ENCODE results near the gene PLA2G4A.
"Not testable (repeated sequence)": the region's sequence is repeated elsewhere in the genome, so short reads cannot be mapped to it uniquely, and the experiment has no call there.

Gene PLA2G4A

DNA sequence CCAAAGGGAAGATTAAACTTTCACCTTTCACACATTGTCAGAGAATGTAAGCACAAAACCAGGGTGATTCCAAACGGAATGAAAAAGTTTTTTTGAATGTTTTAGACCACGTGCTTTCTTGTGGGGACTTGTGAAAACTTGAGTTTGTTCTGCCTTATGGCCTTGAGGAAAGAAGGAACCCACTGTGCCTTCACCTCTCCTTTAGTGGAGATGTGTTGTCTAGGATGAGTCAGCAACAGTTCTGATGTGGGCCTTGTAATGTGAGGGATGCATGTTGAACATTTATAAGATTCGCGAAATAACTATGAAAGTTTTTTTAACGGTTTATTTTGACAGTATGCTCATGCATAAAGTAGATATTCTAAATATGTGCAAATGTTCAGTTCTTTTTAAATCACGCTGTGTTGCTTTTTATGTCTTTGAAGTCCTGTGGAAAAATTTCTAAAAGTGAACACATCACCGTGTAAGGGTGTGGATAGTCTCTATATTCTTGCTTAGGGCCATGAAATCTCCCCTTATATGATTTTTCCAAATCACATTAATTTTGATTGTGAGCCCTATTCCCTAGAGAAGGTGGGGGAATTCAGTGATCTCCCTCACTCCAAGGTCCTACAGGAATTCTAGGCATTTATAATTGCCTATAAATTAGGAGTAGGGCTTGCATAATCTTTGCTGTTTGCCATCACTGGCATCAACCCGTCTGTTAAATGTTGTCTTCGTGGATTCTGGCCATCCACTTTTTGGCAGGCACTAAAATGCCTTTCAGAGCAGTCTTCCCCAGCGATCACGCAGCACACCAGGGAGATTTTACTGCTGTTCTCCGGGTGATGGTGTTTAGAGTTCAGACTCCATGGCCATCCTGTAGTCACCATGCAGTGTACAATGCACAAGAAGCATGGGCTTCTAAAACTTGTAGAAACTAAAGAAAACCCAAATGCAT lies 47.4 kb downstream of the PLA2G4A start:
- DNase-seq: no peak

DNA sequence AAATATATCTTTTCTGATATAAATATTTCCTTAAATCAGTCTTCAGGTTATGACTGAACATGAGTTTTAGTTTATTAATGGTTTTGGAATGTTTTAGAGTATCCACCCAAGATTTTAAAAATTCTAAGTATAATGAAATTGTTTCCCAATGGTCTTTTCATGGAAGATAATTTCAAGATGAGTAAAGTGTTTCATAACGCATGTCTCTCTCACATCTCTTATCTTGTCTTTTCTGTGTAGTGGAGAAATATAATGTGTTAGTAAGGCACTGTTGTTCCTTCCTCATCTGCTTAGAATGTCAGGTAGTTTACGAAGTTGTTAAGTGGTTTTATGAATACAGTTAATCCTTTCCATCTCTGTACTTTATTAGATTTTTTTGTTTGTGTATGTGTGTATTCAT lies 49.6 kb downstream of the PLA2G4A start:
- DNase-seq: no peak

DNA sequence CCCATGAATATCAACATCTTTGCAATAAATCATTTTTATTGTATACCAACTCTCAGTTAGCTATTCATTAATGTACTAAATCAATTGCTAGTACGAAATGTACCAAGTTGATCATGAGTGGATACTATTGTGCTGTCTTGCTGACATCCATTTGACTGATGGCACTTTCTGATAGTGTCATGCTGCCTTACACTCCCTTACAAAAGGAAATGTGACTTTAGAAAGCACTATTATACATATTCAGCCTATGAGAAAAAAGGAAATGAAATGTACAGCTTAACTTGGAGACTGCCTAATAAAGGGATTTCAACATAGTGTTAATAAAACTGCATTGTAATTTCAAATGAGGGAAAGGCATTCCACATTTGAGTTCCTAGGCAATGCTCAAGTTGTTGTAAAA lies 52.2 kb downstream of the PLA2G4A start:
- DNase-seq: no peak

DNA sequence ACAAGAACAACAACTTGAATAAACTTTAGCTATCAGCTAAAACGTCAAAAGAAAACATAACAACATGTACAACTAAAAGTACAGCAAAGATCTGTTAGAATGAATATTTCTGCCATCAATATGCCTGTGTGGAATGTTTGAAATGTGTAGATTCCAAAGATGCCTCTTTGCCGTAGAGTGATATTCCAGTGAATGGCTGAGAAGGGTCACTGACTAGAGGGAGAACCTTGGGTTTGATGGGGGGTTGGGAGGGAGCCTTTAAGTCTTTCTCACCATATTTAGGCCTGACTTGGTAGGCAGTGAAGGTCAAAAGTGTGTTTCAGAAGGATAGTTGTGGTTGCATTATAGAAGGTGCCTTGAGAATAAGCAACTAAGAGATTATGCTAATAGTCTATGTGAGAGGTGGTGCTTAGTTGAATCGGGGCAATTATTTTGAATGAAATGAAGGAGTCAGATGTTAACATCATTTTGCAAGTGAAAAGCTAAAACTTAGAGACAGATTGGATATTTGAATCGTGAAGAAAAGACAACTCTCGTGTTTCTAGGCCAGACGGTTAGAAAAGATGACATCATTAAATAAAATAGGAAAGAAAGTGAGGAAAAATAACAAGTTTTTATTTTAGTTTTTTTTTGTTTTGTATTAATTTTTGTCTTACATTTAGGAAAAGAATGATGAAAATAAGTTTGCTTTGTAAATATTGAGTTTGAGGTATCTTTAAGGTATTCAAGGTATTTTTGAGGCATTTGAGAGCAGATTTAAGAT lies 53.8 kb downstream of the PLA2G4A start:
- DNase-seq: no peak

DNA sequence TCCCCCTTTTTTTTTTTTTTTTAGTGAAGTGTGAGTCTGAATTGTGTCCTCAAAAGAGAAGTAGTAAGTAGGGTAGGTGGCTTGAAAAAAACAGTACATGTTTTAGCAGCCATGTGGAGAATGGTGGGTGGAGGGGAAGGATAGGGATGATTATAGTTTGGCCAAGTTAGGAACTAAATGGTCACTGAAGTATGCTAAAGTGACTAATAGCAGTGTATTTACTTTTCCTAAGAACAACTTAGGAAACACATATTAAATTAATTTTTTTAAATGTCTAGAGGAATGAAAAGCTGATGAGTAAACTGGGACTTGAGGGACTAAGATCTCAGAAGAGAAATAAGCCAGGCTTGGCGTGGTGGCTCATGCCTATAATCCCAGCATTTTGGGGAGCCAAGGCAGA lies 55.5 kb downstream of the PLA2G4A start:
- no peak for DNase-seq

DNA sequence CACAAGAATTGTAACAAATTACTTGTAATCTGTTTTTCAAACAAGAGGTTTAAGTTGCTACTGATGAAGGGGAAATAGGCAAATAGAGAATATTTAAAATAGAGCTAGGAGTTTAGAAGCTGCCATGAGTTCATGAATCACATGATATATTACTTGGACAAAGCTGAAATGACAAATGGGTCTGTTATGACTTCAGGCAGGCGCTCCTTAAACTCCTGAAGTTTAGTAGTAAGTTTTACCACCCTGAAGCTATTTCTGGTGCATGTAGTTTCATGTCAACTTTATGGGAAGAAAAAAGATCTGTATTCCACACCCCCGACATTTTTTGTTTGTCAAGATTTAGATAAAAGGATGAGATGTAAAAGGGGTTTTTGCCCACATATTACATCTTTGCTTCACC lies 58.5 kb downstream of the PLA2G4A start:
- no peak for DNase-seq

DNA sequence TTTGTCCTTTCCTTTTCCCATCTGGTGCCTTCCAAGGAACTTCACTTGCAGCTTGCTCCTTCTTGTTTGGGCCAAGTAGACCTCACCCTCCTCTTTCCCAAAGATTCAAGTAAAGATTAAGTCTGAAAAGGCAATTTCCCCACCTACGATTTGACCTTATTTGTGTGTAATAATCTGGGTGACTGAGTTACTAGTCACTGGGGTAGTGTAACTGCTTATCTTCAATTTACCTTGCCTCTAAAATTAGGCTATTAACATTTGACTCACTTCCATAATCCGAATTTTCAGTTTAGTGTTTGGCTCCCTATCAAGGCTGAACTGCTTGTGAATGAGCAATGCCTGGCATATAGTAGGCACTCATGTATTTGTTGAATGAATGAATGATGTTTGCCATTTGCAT lies 59.6 kb downstream of the PLA2G4A start:
- DNase-seq: no peak

DNA sequence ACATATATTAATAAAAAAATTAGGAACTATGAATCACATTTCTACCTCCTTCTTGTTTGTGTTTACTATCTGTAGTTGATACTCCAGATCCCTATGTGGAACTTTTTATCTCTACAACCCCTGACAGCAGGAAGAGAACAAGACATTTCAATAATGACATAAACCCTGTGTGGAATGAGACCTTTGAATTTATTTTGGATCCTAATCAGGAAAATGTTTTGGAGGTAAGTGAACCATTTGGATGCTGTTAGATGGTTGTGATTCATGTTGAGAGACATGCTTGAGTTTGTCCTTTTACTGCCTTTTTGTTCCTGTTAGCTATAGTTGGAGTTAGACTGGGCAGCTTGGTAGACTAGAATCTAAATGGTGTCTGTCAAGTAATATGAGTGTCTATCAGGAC lies 64.2 kb downstream of the PLA2G4A start:
- no peak for DNase-seq

DNA sequence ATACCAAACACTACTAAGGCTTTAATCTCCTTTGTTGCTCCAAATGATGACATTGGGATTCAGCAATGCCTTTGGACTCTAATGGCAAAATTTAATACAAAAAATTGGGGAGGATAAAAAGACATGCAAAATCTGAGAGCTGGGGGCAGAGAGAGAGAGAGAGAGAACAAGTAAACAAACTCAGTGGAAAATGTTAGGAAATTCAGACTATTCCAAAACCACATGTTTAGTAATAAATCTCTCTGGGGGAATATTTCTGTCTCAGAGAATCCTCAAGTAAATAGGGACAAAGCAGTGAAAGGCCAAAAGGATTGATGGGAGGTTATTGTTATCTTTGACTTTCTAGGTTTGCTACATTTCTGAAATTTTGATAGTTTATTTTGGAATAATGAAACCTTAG lies 65.7 kb downstream of the PLA2G4A start:
- no peak for DNase-seq

DNA sequence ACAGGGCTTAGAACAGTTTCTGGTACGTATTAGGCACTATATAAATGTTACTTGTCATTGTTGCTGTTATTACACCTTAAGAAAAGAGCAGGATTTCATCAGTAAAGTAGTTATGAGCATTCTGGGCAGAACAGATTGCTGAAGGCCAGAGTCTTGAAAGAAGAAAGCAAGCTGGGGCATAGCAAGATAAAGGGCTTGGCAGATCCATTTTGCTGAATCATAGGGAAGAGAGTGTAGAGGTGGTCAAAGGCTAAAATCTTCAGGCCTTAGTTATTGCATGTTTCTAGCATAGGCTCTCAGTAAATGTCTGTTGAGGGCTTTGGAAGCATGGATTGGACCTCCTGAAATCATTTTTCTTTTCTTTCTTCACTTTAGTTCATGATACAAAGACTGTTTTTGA lies 67.5 kb downstream of the PLA2G4A start:
- no peak for DNase-seq

DNA sequence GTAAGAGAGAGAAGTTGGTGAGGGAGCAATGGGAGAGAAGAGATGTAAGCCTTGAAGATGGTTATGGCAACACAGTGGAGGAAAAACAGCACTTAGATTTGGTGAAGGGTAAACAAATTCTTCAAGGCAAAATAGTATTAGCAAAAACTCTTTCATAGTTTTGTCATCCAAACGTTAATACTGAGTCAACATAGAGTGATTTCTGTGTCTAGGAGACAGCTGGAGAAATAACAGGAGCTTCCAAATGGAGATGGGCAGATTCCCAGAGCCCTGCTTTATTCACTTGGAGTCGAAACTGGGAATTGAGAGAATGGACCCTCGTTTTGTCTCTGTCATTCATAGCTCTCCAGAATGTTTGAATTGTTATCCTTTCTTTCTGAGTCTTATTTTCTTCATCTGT lies 68.3 kb downstream of the PLA2G4A start:
- no peak for DNase-seq

DNA sequence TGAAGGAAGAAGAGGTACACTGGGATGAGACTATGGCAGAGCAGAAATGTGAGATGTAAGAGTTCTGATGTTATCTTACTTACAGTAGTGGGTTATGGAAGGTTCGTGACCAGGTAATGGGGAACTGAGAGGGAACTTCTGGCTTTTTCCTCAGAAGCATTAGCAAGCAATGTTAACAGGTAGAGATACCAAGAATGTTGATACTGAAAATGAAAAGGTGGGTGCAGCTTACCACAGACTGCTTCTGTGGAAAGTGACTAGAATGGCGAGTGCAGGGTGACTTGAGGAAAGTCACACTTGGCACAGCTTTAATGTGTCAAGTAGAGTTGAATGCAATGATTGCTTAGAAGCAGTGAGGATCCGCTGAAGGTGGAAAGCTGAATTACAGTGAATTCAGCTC lies 70.8 kb downstream of the PLA2G4A start:
- no peak for DNase-seq

DNA sequence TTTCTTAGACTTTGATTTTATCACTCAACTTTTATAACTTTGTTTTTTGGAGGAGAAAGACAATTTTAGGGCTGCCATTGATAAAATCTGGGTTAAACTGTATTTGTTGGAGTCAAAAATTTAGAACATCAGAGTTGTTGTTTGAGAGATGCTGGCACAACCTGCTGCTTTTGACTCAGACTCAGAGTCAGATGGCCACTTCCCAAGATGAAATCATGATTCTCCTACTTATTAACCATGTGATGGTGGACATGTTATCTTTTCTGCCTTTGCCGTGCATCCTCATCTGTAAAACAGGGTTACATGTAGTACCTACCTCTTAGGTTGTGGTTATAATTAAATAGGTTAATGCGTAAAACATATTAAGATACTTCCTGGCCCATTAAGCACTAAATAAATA lies 71.2 kb downstream of the PLA2G4A start:
- no peak for DNase-seq

DNA sequence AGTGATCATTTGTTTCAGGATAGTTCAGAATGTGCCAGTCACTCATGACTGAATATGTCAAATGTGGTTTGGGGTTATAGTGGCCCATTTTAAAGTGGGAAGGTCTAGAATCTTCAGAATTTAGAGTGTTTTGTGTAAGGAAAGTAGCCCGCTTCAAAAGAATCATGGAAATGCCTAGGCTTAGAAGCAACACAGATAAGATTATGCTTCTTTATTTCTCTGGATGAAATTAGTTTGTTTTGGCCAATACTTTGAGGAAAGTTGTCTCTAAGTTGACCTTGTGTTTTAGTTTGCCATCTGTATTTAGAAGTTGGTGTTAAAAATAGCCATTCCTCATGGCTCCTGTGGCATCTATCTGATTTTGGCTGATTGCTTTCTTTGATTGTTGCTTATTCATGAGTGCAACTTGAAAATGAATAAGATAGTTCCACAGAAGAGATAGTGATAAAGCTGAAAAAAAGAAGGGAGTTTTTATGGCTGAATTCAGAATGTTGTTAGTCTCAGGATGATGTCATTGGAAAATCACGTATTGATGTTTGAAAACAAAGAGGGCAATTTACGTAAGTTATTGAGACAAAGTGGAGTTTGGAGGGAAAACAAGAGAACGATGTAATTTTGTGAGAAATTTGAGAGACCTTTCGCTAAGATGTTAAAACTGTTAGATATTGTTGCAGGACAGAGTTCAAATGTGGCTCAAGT lies 71.9 kb downstream of the PLA2G4A start:
- DNase-seq: no peak

DNA sequence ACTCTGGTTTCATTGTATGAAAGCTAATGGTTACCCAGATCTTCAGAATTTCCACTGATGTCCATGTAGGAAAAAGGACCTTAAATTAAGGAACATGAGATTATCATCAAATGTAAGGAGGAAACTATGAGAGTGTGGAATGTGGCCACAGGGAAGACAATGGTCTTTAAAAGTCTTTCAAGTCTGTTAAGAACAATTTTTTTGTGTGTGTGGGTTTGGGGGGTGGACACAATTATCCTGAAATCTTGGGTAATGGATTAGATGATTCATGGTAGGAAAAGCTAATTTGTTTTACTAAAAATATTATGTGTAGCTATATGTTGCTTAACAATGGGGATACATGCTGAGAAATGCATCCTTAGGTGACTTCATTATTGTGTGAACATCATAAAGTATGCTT lies 72.9 kb downstream of the PLA2G4A start:
- DNase-seq: no peak

DNA sequence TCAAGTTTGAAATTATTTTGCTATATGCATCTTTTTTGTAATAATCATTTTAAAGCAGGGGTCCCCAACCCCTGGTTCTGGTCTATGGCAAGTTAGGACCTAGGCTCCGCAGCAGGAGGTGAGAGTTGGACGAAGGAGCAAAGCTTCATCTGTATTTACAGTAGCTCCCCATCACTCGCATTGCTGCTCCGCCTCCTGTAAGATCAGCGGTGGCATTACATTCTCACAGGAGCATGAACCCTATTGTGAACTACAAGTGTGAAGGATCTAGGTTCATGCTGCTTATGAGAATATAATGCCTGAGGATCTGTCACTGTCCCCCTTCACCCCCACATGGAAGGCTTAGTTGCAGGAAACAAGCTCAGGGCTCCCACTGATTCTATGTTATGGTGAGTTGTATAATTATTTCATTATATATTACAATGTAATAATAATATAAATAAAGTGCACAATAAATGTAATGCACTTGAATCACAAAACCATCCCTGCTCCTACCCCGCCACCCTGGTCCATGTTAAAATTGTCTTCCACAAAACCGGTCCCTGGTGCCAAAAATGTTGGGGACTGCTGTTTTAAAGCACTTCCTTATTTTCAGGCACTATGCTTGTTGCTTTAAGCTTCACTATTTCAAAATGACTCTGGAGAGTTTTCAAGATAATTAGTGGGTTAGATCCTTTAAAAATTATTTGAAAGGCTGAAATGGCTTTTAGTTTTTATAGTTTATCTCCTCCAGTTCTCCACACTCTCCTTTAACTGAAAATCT lies 74.8 kb downstream of the PLA2G4A start:
- DNase-seq: no peak

DNA sequence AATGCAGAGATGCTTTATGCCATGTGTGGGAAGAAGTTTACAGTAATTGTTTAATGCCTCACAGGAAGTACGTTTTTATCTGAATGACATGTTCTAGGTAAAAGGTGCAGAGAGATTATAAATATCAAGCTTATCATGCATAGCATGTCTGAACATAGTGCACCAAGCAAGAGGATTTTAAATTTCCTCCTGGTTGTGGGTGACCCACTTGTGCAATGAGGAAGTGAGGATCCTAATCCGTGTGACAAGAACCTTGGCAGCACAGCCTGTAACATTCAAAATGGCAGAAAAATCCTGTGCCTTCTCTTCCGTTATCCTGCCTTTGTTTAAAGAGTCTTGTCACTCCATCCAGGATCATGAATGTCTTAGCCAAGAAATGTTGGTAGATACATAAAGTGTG lies 75.6 kb downstream of the PLA2G4A start:
- DNase-seq: no peak

DNA sequence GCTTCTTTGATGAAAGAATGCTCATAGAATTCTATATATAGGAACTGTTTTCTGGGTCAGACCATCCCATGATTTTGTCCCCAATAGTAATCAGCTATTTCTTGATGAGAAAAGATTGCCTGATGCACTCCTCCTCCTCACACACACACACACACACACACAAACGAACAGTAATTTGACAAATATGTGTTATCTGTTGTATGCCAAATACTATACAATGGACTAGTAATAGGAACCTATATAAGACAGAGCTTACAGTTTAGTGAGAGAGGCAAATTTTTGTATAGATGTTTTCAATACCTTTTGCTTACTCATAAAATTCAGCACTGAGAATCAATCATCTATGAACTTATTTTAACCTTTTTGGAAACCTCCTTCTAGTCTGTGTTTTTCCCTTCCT lies 76.8 kb downstream of the PLA2G4A start:
- DNase-seq: no peak

DNA sequence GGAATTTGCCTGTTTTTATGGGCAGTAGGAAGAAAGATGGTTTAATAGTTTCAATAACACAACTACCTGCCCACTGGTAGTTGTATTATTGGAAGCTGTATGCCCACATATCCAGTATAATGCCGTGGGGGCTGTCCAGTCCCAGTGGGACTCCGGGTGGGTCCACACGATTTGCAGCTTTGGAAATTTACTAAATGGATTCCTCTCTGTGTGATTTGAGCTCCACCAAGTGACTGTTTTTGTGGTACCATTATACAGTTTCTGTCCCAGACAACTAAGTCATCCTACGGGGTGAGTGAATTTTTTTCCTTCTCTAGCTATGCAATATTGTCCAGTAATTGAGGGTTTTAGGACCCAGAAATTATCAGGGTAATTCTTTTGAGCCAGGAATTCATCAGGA lies 86.8 kb downstream of the PLA2G4A start:
- no peak for DNase-seq

DNA sequence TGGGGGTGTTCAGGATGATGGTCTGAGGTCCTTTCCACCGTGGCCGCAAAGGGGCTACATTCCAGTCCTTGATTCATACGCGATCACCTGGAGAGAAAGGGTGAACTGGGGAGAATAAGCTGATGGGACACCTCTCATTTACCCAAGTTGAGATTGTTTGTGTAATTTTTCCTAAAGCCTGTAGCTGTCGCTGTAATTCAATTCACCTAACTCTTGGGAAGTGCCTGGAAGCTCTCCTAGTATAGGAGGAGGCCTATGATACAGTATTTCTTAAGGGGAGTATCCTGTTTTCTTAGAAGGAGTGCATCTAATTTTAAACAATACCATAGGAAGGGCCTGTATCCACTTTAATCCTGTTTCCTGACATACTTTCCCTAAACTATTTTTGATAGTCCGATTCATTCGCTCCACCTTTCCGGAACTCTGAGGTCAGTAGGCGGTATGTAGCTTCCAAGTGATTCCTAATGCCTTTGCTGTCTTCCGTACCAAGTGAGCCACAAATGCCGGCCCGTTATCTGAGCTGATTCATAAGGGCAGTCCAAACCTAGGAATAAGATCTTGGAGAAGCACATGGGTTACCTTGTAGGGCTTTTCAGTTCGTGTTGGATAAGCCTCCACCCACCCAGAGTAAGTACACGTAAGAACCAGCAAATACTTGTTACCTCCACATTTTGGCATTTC lies 88.5 kb downstream of the PLA2G4A start:
- DNase-seq: not testable (repeated sequence)

DNA sequence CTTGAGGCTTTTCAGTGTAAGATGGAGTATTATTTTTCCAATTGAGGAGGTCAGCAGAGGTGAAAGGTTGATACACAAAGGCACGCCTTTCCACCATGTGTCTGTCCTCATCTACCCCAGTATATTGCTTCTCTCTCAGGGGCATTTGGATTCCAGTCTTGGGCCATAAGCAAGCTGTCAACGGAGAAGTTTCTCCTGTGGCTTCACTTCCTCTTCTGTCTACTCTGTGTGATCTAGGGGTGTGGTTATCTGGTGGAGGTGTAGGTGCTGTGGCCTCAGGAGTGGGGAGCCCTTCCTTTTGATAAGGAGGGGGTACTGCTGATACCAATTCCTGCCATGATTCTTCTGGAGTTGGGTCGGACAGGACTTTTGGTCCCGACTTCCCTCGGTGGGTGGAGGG lies 92.6 kb downstream of the PLA2G4A start:
- not testable (repeated sequence) for DNase-seq

DNA sequence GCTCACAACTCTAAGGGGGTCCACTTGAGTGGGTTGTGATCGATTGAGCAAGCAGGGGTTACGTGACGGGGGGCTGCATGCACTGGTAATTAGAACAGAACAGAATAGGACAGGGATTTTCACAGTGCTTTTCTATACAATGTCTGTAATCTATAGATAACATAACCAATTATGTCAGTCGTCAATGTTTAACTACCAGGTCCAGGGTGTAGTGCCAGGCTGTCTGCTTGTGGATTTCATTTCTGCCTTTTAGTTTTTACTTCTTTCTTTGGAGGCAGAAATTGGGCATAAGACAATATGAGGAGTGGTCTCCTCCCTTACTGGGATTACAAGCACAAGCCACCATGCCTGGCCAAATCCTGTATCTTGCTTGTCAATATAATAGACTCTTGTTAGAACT lies 94.1 kb downstream of the PLA2G4A start:
- not testable (repeated sequence) for DNase-seq

Measured in hippocampal formation (tissue), 2 donors.